Germinal center (tissue), 1 donor: ENCODE data around the gene SLC16A11.
A peak's percentile ranks its signal among the peaks of the same experiment; 100 is the strongest.
"Not testable (repeated sequence)": the region's sequence is repeated elsewhere in the genome, so short reads cannot be mapped to it uniquely, and the experiment has no call there.

Experiments used
- DNase-seq: peaks from one replicate; pipeline ENCODE4 v3.0.0; 2012; ENCODE audit warnings: mixed read lengths, low spot score

The SLC16A11 gene

GRCh38 chr17:7043497-7044198 lies at the start of gene SLC16A11:
SLC16A11 (minus strand) TSS chr17:7044092; CDS start chr17:7043513, 579 bp downstream.
- DNase-seq = peak; percentile 49

- not testable (repeated sequence) for DNase-seq
Measured at GRCh38 chr17:7091311-7092005, 47.6 kb upstream of the SLC16A11 start.

GRCh38 chr17:7089570-7089969 lies 45.7 kb upstream of the SLC16A11 start:
- DNase-seq = not testable (repeated sequence)

- not testable (repeated sequence) for DNase-seq
Measured at GRCh38 chr17:7088442-7088841, 44.5 kb upstream of the SLC16A11 start.

DNA sequence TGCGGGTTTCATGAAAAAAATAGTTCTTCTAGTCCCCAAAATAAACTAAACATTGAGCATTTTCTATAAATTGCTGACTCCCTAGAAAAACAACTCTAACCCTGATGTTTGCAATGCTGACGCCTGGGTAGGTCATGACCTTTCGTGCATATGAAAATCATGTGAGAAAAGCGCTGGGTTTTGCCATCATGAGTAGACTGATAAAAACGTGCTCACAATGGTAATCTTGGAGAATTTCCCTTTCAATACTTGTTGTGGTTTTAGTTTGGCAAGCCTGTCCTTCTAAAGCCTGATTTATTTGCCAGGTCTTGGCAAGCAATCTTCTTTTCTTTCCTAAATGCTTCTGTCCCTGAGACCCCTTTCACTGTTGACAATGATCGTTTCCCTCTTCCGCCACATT lies 40.2 kb upstream of the SLC16A11 start:
- no peak for DNase-seq

DNA sequence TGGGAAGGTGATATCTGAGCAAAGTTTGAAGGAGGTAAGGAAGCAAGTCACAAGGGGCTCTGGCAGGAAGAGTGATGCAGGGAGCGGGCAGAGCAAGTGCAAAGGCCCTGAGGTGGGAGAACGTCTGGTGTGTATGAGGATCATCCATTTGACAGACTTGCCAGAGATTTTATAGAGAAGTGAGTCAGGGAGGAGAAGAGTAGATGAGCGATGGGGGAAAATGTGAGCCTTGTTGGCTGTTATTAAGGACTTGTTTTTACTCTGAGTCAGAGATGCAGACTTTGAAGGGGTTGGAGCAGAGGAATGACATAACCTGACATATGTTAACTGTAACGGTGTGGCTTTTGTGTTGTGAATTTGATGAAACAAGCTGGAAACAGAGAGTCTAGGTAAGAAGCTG lies 39.7 kb upstream of the SLC16A11 start:
- no peak for DNase-seq

DNA sequence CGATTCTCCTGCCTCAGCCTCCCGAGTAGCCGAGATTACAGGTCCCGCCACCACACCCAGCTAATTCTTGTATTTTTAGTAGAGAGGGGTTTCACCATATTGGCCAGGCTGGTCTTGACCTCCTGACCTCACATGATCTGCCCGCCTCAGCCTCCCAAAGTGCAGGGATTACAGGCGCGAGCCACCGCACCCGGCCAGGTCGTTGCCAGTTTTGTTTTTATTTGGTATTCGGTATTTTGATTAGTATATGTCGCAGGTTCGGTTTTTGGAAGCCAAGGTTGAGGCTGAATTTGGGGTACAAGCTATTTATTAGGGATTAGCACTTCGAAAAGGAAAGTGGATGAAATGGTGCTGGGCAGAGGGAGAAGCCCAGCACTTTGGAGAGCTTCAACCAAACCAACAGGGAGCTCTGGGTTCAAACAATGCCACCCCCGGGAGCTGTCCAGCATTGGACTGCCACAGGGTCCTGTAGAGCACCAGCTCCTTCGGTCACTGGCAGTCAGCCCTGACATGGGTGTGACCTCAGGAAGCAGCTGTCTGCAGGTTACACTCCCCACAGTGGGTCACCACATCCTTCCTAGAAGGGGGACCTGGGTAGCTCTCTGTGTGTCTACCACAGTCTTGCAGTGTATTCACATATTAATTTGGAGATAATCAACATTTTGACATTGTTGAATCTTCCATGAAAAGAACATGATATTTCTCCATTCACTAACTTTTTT lies 37.6 kb upstream of the SLC16A11 start:
- DNase-seq = no peak

DNA sequence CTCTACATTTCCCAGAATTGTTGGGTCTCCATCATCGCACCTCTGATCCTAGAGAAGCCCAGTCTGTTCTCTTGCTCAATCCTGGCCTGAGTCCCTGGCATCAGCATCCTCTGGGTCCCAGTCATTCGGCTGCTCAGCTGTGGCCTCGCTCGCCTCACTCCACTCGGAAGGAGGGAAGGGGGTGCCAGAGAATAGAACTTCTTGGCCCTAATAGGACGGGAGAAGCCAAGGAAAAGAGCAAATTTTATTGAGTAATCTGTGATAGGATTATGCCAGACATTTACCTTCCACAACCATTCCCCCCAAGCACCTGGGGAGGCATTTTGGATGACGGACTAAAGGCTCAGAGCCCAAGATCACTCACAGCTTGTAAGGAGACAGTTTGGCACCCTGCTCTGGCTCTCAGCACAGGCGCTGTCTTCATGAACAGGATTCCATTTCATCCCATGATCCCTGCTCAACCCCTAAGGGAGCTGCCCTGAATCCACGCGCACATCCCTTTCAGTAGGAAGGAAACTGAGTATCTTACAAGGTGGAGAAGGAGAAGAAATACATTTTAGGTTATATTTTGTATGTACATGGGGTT lies 36.7 kb upstream of the SLC16A11 start:
- no peak for DNase-seq

DNA sequence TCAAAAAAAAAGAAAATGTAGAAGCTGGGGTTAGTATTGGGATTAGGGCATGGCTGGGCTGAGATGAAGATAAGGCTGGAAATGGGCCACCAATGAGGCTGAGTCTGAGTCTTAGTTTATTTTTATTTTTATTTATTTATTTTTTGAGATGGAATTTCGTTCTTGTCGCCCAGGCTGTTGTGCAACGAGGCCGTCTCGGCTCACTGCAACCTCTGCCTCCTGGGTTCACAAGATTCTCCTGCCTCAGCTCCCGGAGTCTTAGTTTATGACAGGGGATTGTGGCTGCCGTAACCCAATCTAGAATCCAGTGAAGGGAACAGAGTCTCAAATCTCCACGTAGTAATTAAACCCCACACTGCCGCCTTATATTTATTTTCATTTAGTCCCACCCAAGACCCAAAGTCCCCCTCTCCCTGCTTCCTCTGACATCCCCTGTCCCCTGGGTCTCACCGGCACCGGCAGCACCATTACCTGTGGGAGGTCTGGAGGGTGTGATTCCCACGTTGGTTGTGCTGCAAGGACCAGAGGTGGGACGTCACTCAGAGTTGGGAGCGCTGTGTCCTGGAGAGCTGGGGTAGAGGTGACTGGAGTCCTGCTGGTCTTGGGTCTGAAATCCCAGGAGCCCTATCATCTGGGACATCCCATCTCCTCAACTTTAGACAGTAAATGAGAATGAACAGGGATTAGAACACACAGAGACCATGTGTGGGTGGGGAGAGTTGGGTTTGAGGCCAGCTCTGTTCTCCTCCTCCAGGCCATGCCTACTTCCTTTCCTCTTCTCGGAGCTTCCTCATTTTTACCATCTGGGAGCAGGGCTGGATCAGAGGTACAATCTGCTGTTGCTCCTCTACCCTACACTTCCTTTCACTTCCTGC lies 35.9 kb upstream of the SLC16A11 start, which contains the start of gene CLEC10A:
CLEC10A (minus strand) TSS at position 671 of the 875 bp plus-strand sequence. CDS start 1,439 bp downstream, outside the sequence.
- DNase-seq = no peak

DNA sequence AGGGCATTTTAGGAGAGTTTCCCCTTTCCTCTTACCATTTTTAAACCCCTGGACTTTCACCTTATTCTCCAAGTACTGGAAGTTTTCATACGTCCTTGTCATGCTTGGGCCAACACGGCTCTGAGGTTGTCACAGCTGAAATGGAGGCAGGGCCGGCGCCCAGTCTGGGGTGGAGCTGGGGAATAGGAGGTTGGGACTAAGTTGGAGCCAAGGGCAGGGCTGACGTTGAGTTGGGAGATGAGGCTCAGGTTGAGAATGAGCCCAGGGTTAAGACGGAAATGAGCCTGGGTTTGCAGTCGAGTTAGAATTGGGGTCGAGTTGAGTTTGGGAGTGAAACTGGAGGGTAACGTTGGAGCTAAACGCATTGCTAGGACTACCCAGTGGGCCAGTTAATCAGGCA lies 34.8 kb upstream of the SLC16A11 start:
- DNase-seq = no peak

DNA sequence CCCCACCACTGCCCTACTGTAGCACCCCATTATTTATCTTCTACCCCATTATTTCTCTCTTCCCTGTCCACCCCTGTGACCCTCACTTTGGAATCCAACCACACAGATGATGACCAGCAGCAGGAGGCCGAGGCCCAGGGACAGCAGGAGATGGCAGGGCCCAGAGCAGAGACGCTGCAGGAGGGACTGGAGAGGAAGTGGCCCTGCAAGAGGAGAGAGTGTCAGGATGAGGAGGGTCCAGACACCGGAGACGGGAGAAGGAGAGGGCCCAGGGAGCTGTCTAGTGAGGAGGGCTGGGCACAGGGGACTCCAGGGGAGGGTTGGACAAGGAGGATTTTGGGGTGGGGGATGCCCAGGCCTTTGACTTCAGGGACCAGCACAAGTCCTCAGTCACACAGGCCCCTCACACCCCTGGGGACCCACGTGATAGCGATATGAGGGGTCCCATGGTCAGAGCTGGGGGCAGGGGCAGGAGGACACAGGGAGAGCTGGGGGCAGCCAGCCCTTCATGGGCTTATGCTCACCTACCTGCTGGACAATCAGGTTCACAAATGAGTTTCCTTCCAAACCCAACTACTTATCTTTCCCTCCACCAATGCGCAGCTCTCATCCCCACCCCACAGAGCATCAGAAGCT lies 34.1 kb upstream of the SLC16A11 start:
- no peak for DNase-seq

DNA sequence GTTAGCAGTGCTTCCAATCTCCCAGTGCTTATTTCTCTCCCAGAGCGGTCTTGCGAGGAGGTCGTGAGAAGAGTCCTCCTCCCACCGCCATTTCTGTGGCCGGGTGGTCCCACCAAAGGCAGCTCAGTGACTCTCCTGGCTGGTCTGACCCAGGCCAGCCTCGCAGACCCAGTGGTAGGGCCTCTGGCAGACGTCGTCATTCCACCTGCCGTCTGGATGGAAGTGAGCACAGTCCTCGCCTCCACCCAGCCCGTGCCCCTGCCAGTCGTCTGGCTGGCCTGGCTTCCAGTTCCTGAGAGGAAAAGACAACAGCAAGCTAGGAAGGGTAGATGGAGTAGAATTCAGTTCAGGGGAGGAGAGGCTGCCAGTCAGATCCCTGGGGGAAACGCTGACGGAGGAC lies 31.0 kb upstream of the SLC16A11 start:
- no peak for DNase-seq

DNA sequence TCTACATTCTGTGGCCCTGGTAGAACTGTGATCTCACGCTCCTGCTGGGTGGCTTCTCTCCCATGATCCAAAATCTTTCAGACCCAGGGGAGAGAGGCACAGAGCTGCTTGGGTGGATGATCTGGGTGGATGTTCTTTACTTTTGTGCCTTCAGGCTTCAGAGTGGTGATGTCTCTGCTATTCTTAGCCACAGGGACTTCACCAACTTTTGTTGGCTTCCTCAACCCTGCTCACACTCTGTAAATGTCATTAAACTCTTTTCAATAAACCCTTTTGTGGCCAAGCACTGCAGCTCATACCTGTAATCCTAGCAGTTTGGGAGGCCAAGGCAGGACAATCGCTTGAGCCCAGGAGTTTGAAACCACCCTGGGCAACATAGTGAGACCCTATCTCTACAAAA lies 28.5 kb upstream of the SLC16A11 start:
- no peak for DNase-seq

- DNase-seq = no peak
Measured at GRCh38 chr17:7070712-7071111, 26.8 kb upstream of the SLC16A11 start.

GRCh38 chr17:7068268-7068667 lies 24.4 kb upstream of the SLC16A11 start:
- DNase-seq = no peak

DNA sequence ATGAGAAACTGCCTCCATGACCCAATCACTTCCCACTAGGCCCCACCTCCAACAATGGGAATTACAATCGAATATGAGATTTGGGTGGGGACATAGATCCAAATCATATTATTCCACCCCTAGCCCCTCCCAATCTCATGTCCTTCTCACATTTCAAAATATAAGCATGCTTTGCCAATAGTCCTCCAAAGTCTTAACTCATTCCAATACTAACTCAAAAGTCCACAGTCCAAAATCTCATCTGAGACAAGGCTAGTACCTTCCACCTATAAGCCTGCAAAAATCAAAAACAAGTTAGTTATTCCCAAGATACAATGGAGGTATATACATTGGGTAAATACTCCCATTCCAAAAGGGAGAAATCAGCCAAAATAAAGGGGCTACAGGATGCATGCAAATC lies 23.3 kb upstream of the SLC16A11 start:
- DNase-seq = no peak

DNA sequence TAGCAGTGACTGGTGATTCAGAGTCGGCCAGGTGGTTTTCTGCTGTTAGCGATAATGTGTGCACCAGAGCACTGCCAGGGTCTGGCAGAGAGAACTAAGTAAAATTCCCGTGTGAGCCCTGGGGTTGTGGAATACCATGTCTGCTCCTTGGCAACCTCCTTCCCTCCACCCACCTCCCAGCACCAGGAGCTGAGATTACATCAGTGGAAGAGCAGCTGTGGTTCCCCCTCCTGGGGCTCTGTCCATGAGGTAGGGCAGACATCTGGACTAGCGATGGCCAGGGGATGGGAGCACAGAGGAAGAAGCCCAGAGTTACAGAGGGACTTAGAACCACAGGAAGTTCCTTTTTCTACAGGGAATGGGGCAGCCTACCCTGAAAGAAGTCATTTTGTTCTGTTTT lies 20.4 kb upstream of the SLC16A11 start:
- no peak for DNase-seq

GRCh38 chr17:7063518-7064094 lies 19.7 kb upstream of the SLC16A11 start:
- no peak for DNase-seq

- no peak for DNase-seq
Measured at GRCh38 chr17:7060165-7060891, 16.4 kb upstream of the SLC16A11 start.
